ENCODE data around the gene MYOM1.
"Not testable (repeated sequence)": the region's sequence is repeated elsewhere in the genome, so short reads cannot be mapped to it uniquely, and the experiment has no call there.

MYOM1 gene

GRCh38 chr18:3217948-3218647 lies 1.7 kb downstream of the MYOM1 start:
- no peak for DNase-seq

GRCh38 chr18:3216987-3217386 lies 2.8 kb downstream of the MYOM1 start:
- DNase-seq, result no peak

GRCh38 chr18:3214855-3215637 lies 4.7 kb downstream of the MYOM1 start:
- no peak for DNase-seq

GRCh38 chr18:3213300-3214059 lies 6.3 kb downstream of the MYOM1 start:
- no peak for DNase-seq

GRCh38 chr18:3212657-3213056 lies 7.1 kb downstream of the MYOM1 start:
- DNase-seq, result no peak

- DNase-seq, result no peak
Observed at GRCh38 chr18:3211236-3211992, 8.4 kb downstream of the MYOM1 start.

GRCh38 chr18:3209859-3210569 lies 9.8 kb downstream of the MYOM1 start:
- no peak for DNase-seq

- no peak for DNase-seq
Observed at GRCh38 chr18:3207565-3207964, 12.2 kb downstream of the MYOM1 start.

- no peak for DNase-seq
Observed at GRCh38 chr18:3205239-3205638, 14.5 kb downstream of the MYOM1 start.

GRCh38 chr18:3199942-3200645 lies 19.7 kb downstream of the MYOM1 start:
- no peak for DNase-seq

GRCh38 chr18:3198260-3198860 lies 21.4 kb downstream of the MYOM1 start:
- not testable (repeated sequence) for DNase-seq

- no peak for DNase-seq
Observed at GRCh38 chr18:3194947-3195612, 24.7 kb downstream of the MYOM1 start.

- DNase-seq, result no peak
Observed at GRCh38 chr18:3193331-3193730, 26.4 kb downstream of the MYOM1 start.

- DNase-seq, result no peak
Observed at GRCh38 chr18:3192752-3193151, 27.0 kb downstream of the MYOM1 start.

- no peak for DNase-seq
Observed at GRCh38 chr18:3192286-3192685, 27.5 kb downstream of the MYOM1 start.

GRCh38 chr18:3190610-3191009 lies 29.2 kb downstream of the MYOM1 start:
- DNase-seq, result no peak

GRCh38 chr18:3189884-3190283 lies 29.9 kb downstream of the MYOM1 start:
- no peak for DNase-seq

- DNase-seq, result no peak
Observed at GRCh38 chr18:3186678-3187658, 32.8 kb downstream of the MYOM1 start.

GRCh38 chr18:3184275-3184963 lies 35.3 kb downstream of the MYOM1 start:
- no peak for DNase-seq
